Mesenchymal stem cell (in vitro differentiated cells and primary cell): ENCODE measurements around the gene PTCRA.
A peak's percentile ranks its signal among the peaks of the same experiment; 100 is the strongest.

Source experiments
- DNase-seq: peaks from one replicate; pipeline ENCODE4 v3.0.0-alpha.2; 2013
- H2AFZ ChIP-seq: one replicate; pipeline ENCODE4 v1.6.1; 2013; ENCODE audit warnings: low read depth, mild to moderate bottlenecking, control low read depth, inconsistent platforms, low read length, moderate library complexity
- H2AK5ac ChIP-seq: 2 replicates; pipeline ENCODE4 v1.6.1; 2013; ENCODE audit warnings: low read length, moderate library complexity, mild to moderate bottlenecking, inconsistent platforms; ENCODE audit not compliant: severe bottlenecking
- H2BK120ac ChIP-seq: one replicate; pipeline ENCODE4 v1.6.1; 2013; ENCODE audit warnings: low read depth, mild to moderate bottlenecking, inconsistent platforms, low read length, moderate library complexity
- H2BK12ac ChIP-seq, 2 experiments: one replicate each; pipeline ENCODE4 v1.6.1; 2013; ENCODE audit warnings: inconsistent platforms in 2 of 2, low read length in 2 of 2, mild to moderate bottlenecking in 2 of 2, moderate library complexity in 2 of 2, control low read depth in 1 of 2
- H2BK15ac ChIP-seq: one replicate; pipeline ENCODE4 v1.6.1; 2013; ENCODE audit warnings: mild to moderate bottlenecking, low read depth, inconsistent platforms; ENCODE audit not compliant: poor library complexity, severe bottlenecking
- H2BK5ac ChIP-seq: 2 replicates; pipeline ENCODE4 v1.6.1; 2013; ENCODE audit warnings: low read depth, mild to moderate bottlenecking, low read length, control low read depth, inconsistent platforms; ENCODE audit not compliant: poor library complexity, severe bottlenecking
- H3K14ac ChIP-seq, 2 experiments: one replicate each; pipeline ENCODE4 v1.6.1; 2013; ENCODE audit warnings: inconsistent platforms in 2 of 2, low read length in 2 of 2, control low read depth in 1 of 2, mild to moderate bottlenecking in 1 of 2, moderate library complexity in 1 of 2
- H3K18ac ChIP-seq, 2 experiments: one replicate each; pipeline ENCODE4 v1.6.1; 2013; ENCODE audit warnings: inconsistent platforms in 2 of 2, low read length in 2 of 2, control low read depth in 1 of 2, low read depth in 1 of 2, mild to moderate bottlenecking in 1 of 2
- H3K23ac ChIP-seq, 2 experiments: one replicate each; pipeline ENCODE4 v1.6.1; 2013; ENCODE audit warnings: inconsistent platforms in 2 of 2, low read length in 2 of 2, mild to moderate bottlenecking in 2 of 2, moderate library complexity in 2 of 2, control low read depth in 1 of 2
- H3K27ac ChIP-seq: 2 replicates; pipeline ENCODE4 v1.5.1; 2013; ENCODE audit warnings: mild to moderate bottlenecking, moderate library complexity, low read length, control low read depth, inconsistent platforms; ENCODE audit not compliant: poor library complexity, severe bottlenecking
- H3K27me3 ChIP-seq, 2 experiments: 2 replicates each; pipeline versions ENCODE4 v1.6.1 to v1.7.0; 2013; ENCODE audit warnings: low read length in 2 of 2, mild to moderate bottlenecking in 2 of 2, moderate library complexity in 2 of 2, control low read depth in 1 of 2, inconsistent platforms in 1 of 2; ENCODE audit not compliant: control insufficient read depth in 1 of 2, insufficient read depth in 1 of 2
- H3K36me3 ChIP-seq, 2 experiments: 2 replicates each; pipeline versions ENCODE4 v1.6.1 to v1.7.0; 2013; ENCODE audit warnings: low read length in 2 of 2, control low read depth in 1 of 2, inconsistent platforms in 1 of 2, low read depth in 1 of 2, mild to moderate bottlenecking in 1 of 2; ENCODE audit not compliant: insufficient read depth in 2 of 2, control insufficient read depth in 1 of 2
- H3K4ac ChIP-seq, 2 experiments: one replicate each; pipeline ENCODE4 v1.6.1; 2013; ENCODE audit warnings: inconsistent platforms in 2 of 2, low read length in 2 of 2, mild to moderate bottlenecking in 2 of 2, moderate library complexity in 2 of 2, control low read depth in 1 of 2, low read depth in 1 of 2
- H3K4me1 ChIP-seq: 2 replicates; pipeline ENCODE4 v1.6.1; 2013; ENCODE audit warnings: low read depth, low read length, control low read depth; ENCODE audit not compliant: control insufficient read depth, insufficient read depth
- H3K4me2 ChIP-seq: 2 replicates; pipeline ENCODE4 v1.6.1; 2013; ENCODE audit warnings: low read length, mild to moderate bottlenecking, inconsistent platforms; ENCODE audit not compliant: poor library complexity, severe bottlenecking
- H3K4me3 ChIP-seq, 2 experiments: 2 replicates each; pipeline versions ENCODE4 v1.5.1 to v1.7.0; 2013; ENCODE audit warnings: low read length in 2 of 2, mild to moderate bottlenecking in 2 of 2, control low read depth in 1 of 2, low read depth in 1 of 2; ENCODE audit not compliant: insufficient read depth in 1 of 2
- H3K79me1 ChIP-seq: replicated peaks from 2 replicates; pipeline ENCODE4 v1.6.1; 2013; ENCODE audit warnings: mild to moderate bottlenecking, control low read depth, low read length, inconsistent platforms; ENCODE audit not compliant: poor library complexity, severe bottlenecking
- H3K9ac ChIP-seq: 2 replicates; pipeline ENCODE4 v1.7.0; 2013; ENCODE audit warnings: mild to moderate bottlenecking, low read length, moderate library complexity
- H3K9me3 ChIP-seq: 2 replicates; pipeline ENCODE4 v1.7.0; 2013; ENCODE audit warnings: mild to moderate bottlenecking, low read length; ENCODE audit not compliant: control insufficient read depth
- H4K8ac ChIP-seq: one replicate; pipeline ENCODE4 v1.6.1; 2013; ENCODE audit warnings: inconsistent platforms, mild to moderate bottlenecking, low read length, moderate library complexity
- H4K91ac ChIP-seq: one replicate; pipeline ENCODE4 v1.6.1; 2013; ENCODE audit warnings: mild to moderate bottlenecking, low read length, inconsistent platforms
- WGBS: methylation state at CpG from one replicate; pipeline ENCODE4 v1.1.7; 2013; ENCODE audit warnings: mixed read lengths; 5-methylcytosine and 5-hydroxymethylcytosine counted together

Gene PTCRA

DNA sequence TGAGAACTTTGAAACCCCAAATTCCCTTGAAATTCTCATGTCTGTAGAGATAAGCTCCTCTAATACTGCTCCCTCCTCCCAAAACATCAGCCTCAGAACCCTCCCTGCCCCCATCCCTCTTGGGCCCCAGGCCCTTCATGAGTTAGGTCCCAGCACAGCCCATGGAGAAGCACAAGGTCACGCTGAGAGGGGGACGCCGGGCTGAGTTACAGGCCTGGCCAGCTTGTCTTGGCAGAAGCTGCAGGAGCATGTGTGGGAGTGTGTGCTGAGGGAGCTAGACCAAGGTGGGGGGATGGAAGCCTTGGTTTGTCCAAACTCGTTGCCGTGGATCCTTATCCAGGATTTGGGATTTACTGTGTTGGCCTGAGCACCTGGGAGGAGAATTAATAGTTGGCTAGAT lies 8.5 kb upstream of the PTCRA start:
- no peak for DNase-seq
- no peak overlapping the region for H2BK120ac ChIP-seq
- H2BK5ac ChIP-seq = no peak overlapping the region
- no peak overlapping the region for H3K27ac ChIP-seq
- no peak overlapping the region for H3K4ac ChIP-seq
- H3K9me3 ChIP-seq = no peaks in the 10 kb centered on the region
- H3K4me1 ChIP-seq = peaks cover 11% of the 10 kb centered on the region
- no peak overlapping the region for H3K9ac ChIP-seq
- H2BK12ac ChIP-seq = no peak overlapping the region
- no peak overlapping the region for H3K14ac ChIP-seq
- no peak overlapping the region for H3K18ac ChIP-seq
- H3K36me3 ChIP-seq = no peaks in the 10 kb centered on the region
- H2BK15ac ChIP-seq = no peak overlapping the region
- H2AK5ac ChIP-seq = no peak overlapping the region
- H2AFZ ChIP-seq = no peak overlapping the region
- no peak overlapping the region for H3K4me3 ChIP-seq
- no peak overlapping the region for H4K8ac ChIP-seq
- H3K23ac ChIP-seq = no peak overlapping the region
- H3K4me2 ChIP-seq = no peak overlapping the region
- peaks cover 0 to 14% of the 10 kb centered on the region in 2 experiments for H3K27me3 ChIP-seq
- WGBS = 82% methylated on average over 5 of the region's 5 CpGs
- H3K79me1 ChIP-seq = no peaks in the 10 kb centered on the region
- no peak overlapping the region for H4K91ac ChIP-seq

DNA sequence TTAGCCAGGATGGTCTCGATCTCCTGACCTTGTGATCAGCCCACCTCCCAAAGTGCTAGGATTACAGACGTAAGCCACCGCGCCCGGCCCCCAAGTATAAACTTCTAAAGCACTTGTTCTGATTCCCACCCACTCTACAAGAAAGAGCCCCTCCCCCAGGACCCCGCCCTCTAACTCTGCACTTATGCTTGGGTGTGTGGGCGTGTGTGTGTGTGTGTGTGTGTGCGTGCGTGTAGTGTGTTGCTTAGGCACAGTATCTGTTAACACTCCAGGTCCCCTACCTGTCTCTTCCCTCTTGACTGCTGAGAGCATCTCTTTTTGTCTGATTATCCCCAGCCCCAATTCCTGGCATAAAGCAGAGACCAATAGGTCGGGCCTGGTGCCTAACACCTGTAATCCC lies 6.0 kb upstream of the PTCRA start:
- Histone ChIP-seq H3K4ac (no peak overlapping the region), H3K27me3 (peaks cover 0 to 16% of the 10 kb centered on the region in 2 experiments), H3K23ac (no peak overlapping the region), H3K4me2 (no peak overlapping the region), H2BK12ac (no peak overlapping the region), H3K36me3 (no peaks in the 10 kb centered on the region), H3K79me1 (no peaks in the 10 kb centered on the region), H2BK15ac (no peak overlapping the region), H2BK5ac (no peak overlapping the region), H3K9me3 (no peaks in the 10 kb centered on the region), H3K4me3 (no peak overlapping the region), H2AFZ (no peak overlapping the region), H2BK120ac (no peak overlapping the region), H3K14ac (no peak overlapping the region), H3K27ac (no peak overlapping the region), H2AK5ac (no peak overlapping the region), H3K18ac (no peak overlapping the region), H3K4me1 (peaks cover 7% of the 10 kb centered on the region), H4K91ac (no peak overlapping the region), H4K8ac (no peak overlapping the region), H3K9ac (no peak overlapping the region)
- DNase-seq = no peak
- 100% methylated on average over 6 of the region's 10 CpGs for WGBS

DNA sequence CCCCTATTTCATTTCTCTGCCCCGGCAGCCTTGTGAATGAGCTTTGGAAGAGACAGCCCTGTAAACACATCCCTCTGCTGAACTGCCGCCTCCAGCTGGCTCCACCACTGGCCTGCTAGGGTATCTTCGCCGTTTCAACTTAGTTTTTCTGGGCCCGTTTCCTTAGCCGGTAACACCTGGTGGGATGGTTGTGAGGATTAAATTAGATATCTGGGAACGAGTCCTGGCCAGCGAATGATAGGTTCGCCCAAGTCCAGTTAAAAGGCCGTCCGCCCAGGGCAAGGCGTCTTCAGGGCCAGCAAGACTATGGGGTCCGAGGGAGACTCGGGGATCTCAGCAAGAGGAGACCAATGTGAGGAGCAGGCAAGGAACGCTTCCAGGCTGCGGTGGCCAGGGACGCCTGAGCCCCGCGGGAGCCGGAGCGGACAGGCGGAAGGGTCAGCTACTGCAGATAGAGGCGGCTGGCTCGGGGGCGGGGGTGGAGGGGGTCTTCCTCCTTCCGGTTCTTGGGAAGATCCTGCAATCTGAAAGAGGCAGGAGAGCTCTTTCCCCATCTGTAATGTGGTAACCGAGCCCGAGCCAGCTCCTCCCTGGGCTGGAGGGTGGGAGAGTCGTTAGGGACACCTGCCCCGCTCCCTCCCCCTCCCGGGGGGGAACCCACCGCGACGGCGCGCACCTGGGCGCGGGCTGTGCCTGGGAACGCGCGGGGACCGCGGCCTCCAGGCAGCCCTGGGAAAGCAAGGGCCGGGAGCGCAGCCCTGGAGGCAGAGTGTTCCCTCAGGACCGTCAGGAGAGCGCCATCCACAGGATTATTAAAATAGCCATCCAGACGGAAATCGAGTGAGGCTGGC lies 4.5 kb upstream of the PTCRA start:
- Histone ChIP-seq H4K91ac (peak overlapping the region; percentile 25), H3K4me2 (peak overlapping the region; percentile 60), H3K9ac (no peak overlapping the region), H2BK5ac (no peak overlapping the region), H3K4me1 (peaks cover 7% of the 10 kb centered on the region), H2BK12ac (peak overlapping the region in 1 of 2 experiments; percentile 54), H3K36me3 (no peaks in the 10 kb centered on the region), H2BK15ac (no peak overlapping the region), H3K4ac (no peak overlapping the region), H3K23ac (no peak overlapping the region), H3K18ac (peak overlapping the region in 1 of 2 experiments; percentile 28), H3K4me3 (peak overlapping the region; percentile 32 to 37), H3K27ac (peak overlapping the region; percentile 13), H3K79me1 (no peaks in the 10 kb centered on the region), H2AFZ (peak overlapping the region; percentile 77), H2BK120ac (no peak overlapping the region), H3K14ac (no peak overlapping the region), H3K9me3 (no peaks in the 10 kb centered on the region), H3K27me3 (peaks cover 0 to 16% of the 10 kb centered on the region in 2 experiments), H2AK5ac (no peak overlapping the region), H4K8ac (peak overlapping the region; percentile 47)
- DNase-seq = peak; percentile 31
- WGBS = 8% methylated on average over 45 of the region's 49 CpGs

- H3K4me1 ChIP-seq = peaks cover 9% of the 10 kb centered on the region
- H2BK120ac ChIP-seq = no peak overlapping the region
- H3K9ac ChIP-seq = no peak overlapping the region
- H3K14ac ChIP-seq = no peak overlapping the region
- no peaks in the 10 kb centered on the region for H3K9me3 ChIP-seq
- peaks cover 0 to 8% of the 10 kb centered on the region in 2 experiments for H3K27me3 ChIP-seq
- no peak overlapping the region for H2AFZ ChIP-seq
- H3K4ac ChIP-seq = no peak overlapping the region
- no peak overlapping the region for H2BK15ac ChIP-seq
- no peak overlapping the region for H4K91ac ChIP-seq
- H3K18ac ChIP-seq = no peak overlapping the region
- no peaks in the 10 kb centered on the region for H3K36me3 ChIP-seq
- DNase-seq = no peak
- no peak overlapping the region for H3K4me3 ChIP-seq
- no peak overlapping the region for H3K27ac ChIP-seq
- no peak overlapping the region for H2AK5ac ChIP-seq
- H4K8ac ChIP-seq = no peak overlapping the region
- H3K4me2 ChIP-seq = no peak overlapping the region
- H2BK5ac ChIP-seq = no peak overlapping the region
- WGBS = 77% methylated on average over 4 of the region's 4 CpGs
- no peak overlapping the region for H3K23ac ChIP-seq
- H2BK12ac ChIP-seq = no peak overlapping the region
- H3K79me1 ChIP-seq = no peaks in the 10 kb centered on the region
Observed at GRCh38 chr6:42914546-42914945, 1.3 kb upstream of the PTCRA start.
